Duodenal mucosa (tissue), 2 donors: Measurements from ENCODE around the gene LZTFL1.

Source experiments
- H3K27ac ChIP-seq: one replicate; pipeline ENCODE4 v1.7.0; 2013; ENCODE audit warnings: low read depth, low read length
- H3K27me3 ChIP-seq, 2 donors: one replicate each; pipeline ENCODE4 v1.7.0; 2013; ENCODE audit warnings: low read length in 2 of 2, control low read depth in 1 of 2; ENCODE audit not compliant: insufficient read depth in 2 of 2, control insufficient read depth in 1 of 2
- H3K36me3 ChIP-seq, 2 donors: one replicate each; pipeline ENCODE4 v1.7.0; 2013; ENCODE audit warnings: low read length in 2 of 2, control low read depth in 1 of 2; ENCODE audit not compliant: insufficient read depth in 2 of 2, control insufficient read depth in 1 of 2
- H3K4me1 ChIP-seq, 2 donors: one replicate each; pipeline ENCODE4 v1.7.0; 2013; ENCODE audit warnings: low read length in 2 of 2, control low read depth in 1 of 2; ENCODE audit not compliant: insufficient read depth in 2 of 2, control insufficient read depth in 1 of 2
- H3K4me3 ChIP-seq, 2 donors: one replicate each; pipeline ENCODE4 v1.7.0; 2013; ENCODE audit warnings: low read length in 2 of 2, low read depth in 1 of 2
- H3K9ac ChIP-seq, 2 donors: one replicate each; pipeline ENCODE4 v1.7.0; 2013; ENCODE audit warnings: low read length in 2 of 2, low read depth in 1 of 2
- H3K9me3 ChIP-seq, 2 donors: one replicate each; pipeline ENCODE4 v1.7.0; 2013; ENCODE audit warnings: low read length in 2 of 2, control low read depth in 1 of 2; ENCODE audit not compliant: control insufficient read depth in 1 of 2

Gene LZTFL1

GRCh38 chr3:45816544-45816943 lies 25.4 kb downstream of the LZTFL1 start:
- H3K9me3 ChIP-seq = no peaks in the 10 kb centered on the region
- H3K9ac ChIP-seq = no peak overlapping the region
- H3K27ac ChIP-seq = no peak overlapping the region
- H3K4me3 ChIP-seq = no peak overlapping the region
- no peaks in the 10 kb centered on the region for H3K36me3 ChIP-seq
- H3K27me3 ChIP-seq = no peaks in the 10 kb centered on the region
- H3K4me1 ChIP-seq = peaks cover 20 to 35% of the 10 kb centered on the region in 2 donors

DNA sequence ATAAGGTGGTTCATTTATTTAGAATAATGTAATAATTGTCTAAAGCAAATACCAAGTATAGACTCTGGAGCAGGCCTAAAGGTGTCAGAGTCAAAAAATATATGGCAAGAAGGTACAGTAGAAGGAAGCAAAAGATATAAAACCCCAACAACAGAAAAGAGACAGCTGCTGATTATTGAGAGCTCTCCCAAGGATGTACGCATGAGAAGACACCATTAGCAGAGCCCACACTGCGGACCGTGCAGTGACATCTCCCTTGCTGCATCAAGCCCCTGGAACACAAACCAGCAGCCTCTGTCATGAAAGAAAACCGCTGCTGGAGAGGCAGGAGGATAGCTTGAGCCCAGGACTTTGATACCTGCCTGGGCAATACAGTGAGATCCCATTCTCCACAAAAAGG lies 27.6 kb downstream of the LZTFL1 start:
- Histone ChIP-seq H3K27ac (no peak overlapping the region), H3K9me3 (no peaks in the 10 kb centered on the region), H3K27me3 (no peaks in the 10 kb centered on the region), H3K36me3 (no peaks in the 10 kb centered on the region), H3K4me3 (no peak overlapping the region), H3K9ac (no peak overlapping the region), H3K4me1 (peaks cover 20 to 29% of the 10 kb centered on the region in 2 donors)

DNA sequence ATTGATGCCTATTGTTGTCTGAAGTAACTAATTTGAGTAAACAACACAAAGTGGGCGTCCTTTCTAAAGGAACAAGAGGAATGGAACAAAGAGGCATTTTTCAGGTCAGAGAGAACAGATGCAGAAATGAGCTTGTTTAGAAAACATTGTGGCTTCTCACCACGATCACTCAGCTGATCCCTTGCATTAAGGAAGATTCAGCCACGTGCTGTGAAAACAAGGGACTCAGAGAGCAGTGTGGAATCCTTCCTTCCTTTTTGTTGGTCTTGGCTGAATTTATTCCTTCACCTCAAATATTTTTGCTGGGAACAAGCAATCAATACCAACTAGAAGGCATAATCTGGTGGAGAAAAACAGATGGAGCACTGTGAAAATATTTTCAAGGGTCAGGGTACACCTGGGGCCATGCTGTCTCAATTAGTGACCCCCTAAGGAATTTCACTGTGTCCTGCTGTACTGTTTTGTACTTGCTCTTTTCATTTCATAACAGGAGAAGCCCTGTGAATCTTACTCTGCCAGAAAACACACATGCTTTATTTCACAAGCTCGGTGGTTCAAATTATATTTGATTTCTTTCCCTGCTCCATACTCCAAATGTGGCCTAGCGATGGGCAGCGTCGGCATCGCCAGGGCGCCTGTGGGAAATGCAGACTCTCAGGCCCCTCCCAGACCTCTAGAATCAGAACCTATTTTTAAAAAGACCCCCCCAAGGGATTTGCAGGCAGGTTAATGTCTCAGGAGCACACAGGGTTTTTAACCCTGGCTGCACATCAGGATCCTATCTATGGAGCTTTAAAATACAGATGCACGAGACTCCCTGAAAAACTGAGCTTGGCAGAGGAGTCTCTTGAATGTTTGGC lies 34.0 kb downstream of the LZTFL1 start:
- Histone ChIP-seq H3K27me3 (no peaks in the 10 kb centered on the region), H3K27ac (no peak overlapping the region), H3K9me3 (no peaks in the 10 kb centered on the region), H3K4me1 (no peaks in the 10 kb centered on the region), H3K36me3 (no peaks in the 10 kb centered on the region), H3K4me3 (no peak overlapping the region), H3K9ac (no peak overlapping the region)

DNA sequence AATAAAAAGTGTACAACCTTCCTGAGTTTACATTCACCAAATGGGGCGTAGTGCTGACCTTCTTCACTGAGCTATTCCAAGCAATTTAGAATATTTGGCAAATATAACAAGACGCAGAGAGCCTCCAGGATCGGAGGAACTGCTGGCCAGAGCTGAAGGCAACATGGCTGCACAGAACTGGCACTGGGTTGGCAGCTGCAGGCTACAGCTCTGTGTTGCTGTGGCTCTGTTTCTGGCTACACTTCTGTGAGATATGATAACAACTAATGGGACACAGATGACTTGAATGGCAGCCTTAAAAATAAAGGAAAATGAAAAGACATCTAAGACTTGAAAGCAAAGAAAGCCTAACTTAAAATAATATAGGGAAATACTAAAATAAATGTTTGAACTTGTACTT lies 34.8 kb downstream of the LZTFL1 start:
- H3K9ac ChIP-seq = no peak overlapping the region
- no peaks in the 10 kb centered on the region for H3K4me1 ChIP-seq
- no peaks in the 10 kb centered on the region for H3K27me3 ChIP-seq
- no peaks in the 10 kb centered on the region for H3K9me3 ChIP-seq
- H3K36me3 ChIP-seq = no peaks in the 10 kb centered on the region
- H3K27ac ChIP-seq = no peak overlapping the region
- H3K4me3 ChIP-seq = no peak overlapping the region

DNA sequence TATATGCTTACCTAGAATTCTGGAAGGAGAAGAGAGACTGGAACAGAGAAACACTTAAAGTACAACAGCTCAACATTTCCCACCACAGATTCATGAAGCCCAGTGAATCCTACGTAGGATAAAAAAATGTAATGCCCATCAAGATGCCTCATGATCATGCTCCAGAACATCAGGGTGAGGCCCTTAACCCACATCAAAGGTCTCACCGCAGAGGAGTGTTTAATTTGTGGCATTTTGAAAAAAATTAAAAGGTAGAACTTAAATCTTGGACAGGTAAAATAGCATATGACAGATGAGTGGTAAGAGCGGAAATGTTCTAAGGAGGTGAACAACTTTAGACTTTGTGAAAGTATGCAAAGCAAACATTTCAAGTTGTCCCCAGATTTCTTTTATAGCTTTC lies 35.8 kb downstream of the LZTFL1 start:
- no peaks in the 10 kb centered on the region for H3K36me3 ChIP-seq
- no peaks in the 10 kb centered on the region for H3K27me3 ChIP-seq
- no peak overlapping the region for H3K4me3 ChIP-seq
- H3K9me3 ChIP-seq = no peaks in the 10 kb centered on the region
- H3K27ac ChIP-seq = no peak overlapping the region
- no peak overlapping the region for H3K9ac ChIP-seq
- H3K4me1 ChIP-seq = no peaks in the 10 kb centered on the region

- no peaks in the 10 kb centered on the region for H3K27me3 ChIP-seq
- H3K9me3 ChIP-seq = no peaks in the 10 kb centered on the region
- H3K4me3 ChIP-seq = no peak overlapping the region
- H3K27ac ChIP-seq = no peak overlapping the region
- peaks cover 6% of the 10 kb centered on the region in 2 donors for H3K4me1 ChIP-seq
- no peaks in the 10 kb centered on the region for H3K36me3 ChIP-seq
- no peak overlapping the region for H3K9ac ChIP-seq
These were observed 38.5 kb downstream of the LZTFL1 start for GRCh38 chr3:45803252-45803935.

- H3K4me3 ChIP-seq = no peak overlapping the region
- no peak overlapping the region for H3K27ac ChIP-seq
- peaks cover 6 to 9% of the 10 kb centered on the region in 2 donors for H3K4me1 ChIP-seq
- peaks cover 1 to 2% of the 10 kb centered on the region in 2 donors for H3K27me3 ChIP-seq
- H3K36me3 ChIP-seq = no peaks in the 10 kb centered on the region
- no peaks in the 10 kb centered on the region for H3K9me3 ChIP-seq
- H3K9ac ChIP-seq = no peak overlapping the region
These were observed 39.8 kb downstream of the LZTFL1 start for GRCh38 chr3:45802146-45802545.

DNA sequence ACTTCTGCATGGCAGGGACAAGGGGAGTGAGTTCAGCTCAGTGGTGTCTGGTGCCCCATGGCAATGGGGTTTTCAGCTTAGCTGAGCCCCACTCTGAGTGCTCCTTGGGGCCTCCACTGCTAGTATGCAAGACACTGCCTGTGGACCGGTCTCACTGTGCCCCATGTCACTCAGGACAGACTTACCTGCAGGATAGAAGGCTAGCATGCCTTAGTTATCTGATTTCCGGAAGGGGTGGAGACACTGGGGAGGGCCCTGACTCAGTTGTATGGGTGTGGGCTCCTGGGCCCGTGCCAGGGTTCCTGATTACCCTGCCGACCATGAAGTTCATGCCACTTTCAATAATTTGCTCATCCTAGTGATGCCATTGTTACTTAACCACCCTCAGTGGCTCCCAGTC lies 41.3 kb downstream of the LZTFL1 start:
- Histone ChIP-seq H3K36me3 (no peaks in the 10 kb centered on the region), H3K4me3 (no peak overlapping the region), H3K27ac (no peak overlapping the region), H3K4me1 (peaks cover 14 to 20% of the 10 kb centered on the region in 2 donors), H3K27me3 (peaks cover 8 to 14% of the 10 kb centered on the region in 2 donors), H3K9me3 (no peaks in the 10 kb centered on the region), H3K9ac (no peak overlapping the region)

DNA sequence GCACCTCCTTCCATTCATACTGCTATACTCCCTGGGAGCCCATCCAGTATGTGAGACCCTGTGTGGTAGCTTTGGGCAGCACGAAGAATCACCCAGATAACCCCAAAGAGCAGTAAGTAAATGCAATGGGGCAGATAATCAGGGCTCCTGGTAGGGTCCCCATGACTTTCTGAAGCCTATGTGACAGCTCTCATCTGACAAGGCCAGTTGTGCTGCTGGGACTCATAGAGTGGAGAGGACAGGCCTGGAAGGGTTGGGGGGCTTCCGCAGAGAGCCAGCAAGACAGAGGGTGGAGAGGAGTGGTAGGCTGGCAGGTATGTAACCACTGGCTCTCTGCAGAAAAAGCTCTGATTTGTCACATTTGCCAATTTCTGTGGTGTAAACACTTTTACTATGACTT lies 42.3 kb downstream of the LZTFL1 start:
- Histone ChIP-seq H3K9ac (no peak overlapping the region), H3K9me3 (no peaks in the 10 kb centered on the region), H3K4me3 (no peak overlapping the region), H3K36me3 (no peaks in the 10 kb centered on the region), H3K4me1 (peaks cover 14 to 20% of the 10 kb centered on the region in 2 donors), H3K27ac (no peak overlapping the region), H3K27me3 (peaks cover 8 to 23% of the 10 kb centered on the region in 2 donors)

- Histone ChIP-seq H3K36me3 (no peaks in the 10 kb centered on the region), H3K4me1 (peaks cover 25 to 29% of the 10 kb centered on the region in 2 donors), H3K9me3 (no peaks in the 10 kb centered on the region), H3K27me3 (peaks cover 11 to 26% of the 10 kb centered on the region in 2 donors), H3K27ac (no peak overlapping the region), H3K9ac (no peak overlapping the region), H3K4me3 (no peak overlapping the region)
These were observed 43.9 kb downstream of the LZTFL1 start for GRCh38 chr3:45798034-45798433.
